ENCODE results near the gene SRP54. TPM values are rescaled to one million over a fixed set of nuclear protein-coding genes. Genes with fewer than 3 reads are reported as not detected.
"Not testable (repeated sequence)": the region's sequence is repeated elsewhere in the genome, so short reads cannot be mapped to it uniquely, and the experiment has no call there.

Gene SRP54
- total and polyA plus RNA-seq, 2 of the 13 experiments (the other 11 are each of a cell fraction or from before 2014, with no cell fraction given): 42.2 to 207 TPM

DNA sequence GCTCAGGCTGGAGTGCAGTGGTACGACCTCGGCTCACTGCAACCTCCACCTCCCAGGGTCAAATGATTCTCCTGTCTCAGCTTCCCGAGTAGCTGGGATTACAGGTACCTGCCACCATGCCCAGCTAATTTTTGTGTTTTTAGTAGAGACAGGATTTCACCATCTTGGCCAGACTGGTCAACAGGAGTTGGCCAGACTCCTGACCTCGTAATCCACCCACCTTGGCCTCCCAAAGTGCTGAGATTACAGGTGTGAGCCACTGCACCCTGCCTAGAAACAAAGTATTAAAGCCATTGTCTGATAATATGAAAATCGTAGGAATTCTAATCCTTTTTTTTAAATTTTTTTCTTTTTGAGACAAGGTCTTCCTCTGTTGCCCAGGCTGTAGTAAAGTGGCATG is 82.9 kb downstream of the SRP54 start:
- CTCF ChIA-PET (ENCODE audit: low intra/inter-chr PET ratio, low total read pairs); H4K20me1 ChIP-seq (ENCODE audit: insufficient read depth, low read length); H3K79me2 ChIP-seq (ENCODE audit: insufficient read depth, low read length); H3K4me2 ChIP-seq (ENCODE audit: low read depth, low read length); H2AFZ ChIP-seq (ENCODE audit: low read length); intact Hi-C loops (cut with micrococcal nuclease; ENCODE audit: unreplicated experiment); ATAC-seq; H3K4me3 ChIP-seq (replicated peaks in 1 of 3; ENCODE audit: insufficient read depth in 1 of 3, low read depth in 2 of 3, low read length in 3 of 3); H3K9ac ChIP-seq (ENCODE audit: insufficient read depth, low read depth, low read length); H3K9me3 ChIP-seq (ENCODE audit: low read length); in situ Hi-C loops (cut with HindIII; ENCODE audit: extremely low pct_ligation_motif_present, low pct_unique_long_range_greater_than_20kb); FAIRE-seq; H3K27me3 ChIP-seq (ENCODE audit: control insufficient read depth in 1 of 2, insufficient read depth in 2 of 2, low read length in 2 of 2); H3K4me1 ChIP-seq (ENCODE audit: insufficient read depth, low read length); BruUV-seq (replicated peaks); DNase-seq (ENCODE audit: low spot score); H3K27ac ChIP-seq (ENCODE audit: extremely low read length, insufficient read depth, low read length): not testable (repeated sequence)
- POLR2A ChIA-PET: interaction anchor here (0.6 to 2.9 kb wide), 4 partner anchors 11 to 34 kb away, joined by 3 to 11 read pairs (median 4); partner anchors contain the start of gene FAM177A1
- TF ChIP-seq, protein P1, sequence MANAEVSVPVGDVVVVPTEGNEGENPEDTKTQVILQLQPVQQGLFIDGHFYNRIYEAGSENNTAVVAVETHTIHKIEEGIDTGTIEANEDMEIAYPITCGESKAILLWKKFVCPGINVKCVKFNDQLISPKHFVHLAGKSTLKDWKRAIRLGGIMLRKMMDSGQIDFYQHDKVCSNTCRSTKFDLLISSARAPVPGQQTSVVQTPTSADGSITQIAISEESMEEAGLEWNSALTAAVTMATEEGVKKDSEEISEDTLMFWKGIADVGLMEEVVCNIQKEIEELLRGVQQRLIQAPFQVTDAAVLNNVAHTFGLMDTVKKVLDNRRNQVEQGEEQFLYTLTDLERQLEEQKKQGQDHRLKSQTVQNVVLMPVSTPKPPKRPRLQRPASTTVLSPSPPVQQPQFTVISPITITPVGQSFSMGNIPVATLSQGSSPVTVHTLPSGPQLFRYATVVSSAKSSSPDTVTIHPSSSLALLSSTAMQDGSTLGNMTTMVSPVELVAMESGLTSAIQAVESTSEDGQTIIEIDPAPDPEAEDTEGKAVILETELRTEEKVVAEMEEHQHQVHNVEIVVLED (CRISPR knock-in tag; IDR thresholded peaks at IDR 0.05; ENCODE audit: borderline replicate concordance): 0 out of 2 replicates have a peak, but pooled peaks have one; percentile 22
- WGBS (ENCODE audit: low lambda C conversion rate): 94% methylated on average over 5 of the region's 5 CpGs
- peaks cover 9 to 18% of the 10 kb centered on the region in 2 experiments; a peak in 4 of 5 replicates for H3K36me3 ChIP-seq (replicated peaks in 1 of 2; ENCODE audit: control insufficient read depth in 1 of 2, insufficient read depth in 2 of 2, low read length in 2 of 2)

DNA sequence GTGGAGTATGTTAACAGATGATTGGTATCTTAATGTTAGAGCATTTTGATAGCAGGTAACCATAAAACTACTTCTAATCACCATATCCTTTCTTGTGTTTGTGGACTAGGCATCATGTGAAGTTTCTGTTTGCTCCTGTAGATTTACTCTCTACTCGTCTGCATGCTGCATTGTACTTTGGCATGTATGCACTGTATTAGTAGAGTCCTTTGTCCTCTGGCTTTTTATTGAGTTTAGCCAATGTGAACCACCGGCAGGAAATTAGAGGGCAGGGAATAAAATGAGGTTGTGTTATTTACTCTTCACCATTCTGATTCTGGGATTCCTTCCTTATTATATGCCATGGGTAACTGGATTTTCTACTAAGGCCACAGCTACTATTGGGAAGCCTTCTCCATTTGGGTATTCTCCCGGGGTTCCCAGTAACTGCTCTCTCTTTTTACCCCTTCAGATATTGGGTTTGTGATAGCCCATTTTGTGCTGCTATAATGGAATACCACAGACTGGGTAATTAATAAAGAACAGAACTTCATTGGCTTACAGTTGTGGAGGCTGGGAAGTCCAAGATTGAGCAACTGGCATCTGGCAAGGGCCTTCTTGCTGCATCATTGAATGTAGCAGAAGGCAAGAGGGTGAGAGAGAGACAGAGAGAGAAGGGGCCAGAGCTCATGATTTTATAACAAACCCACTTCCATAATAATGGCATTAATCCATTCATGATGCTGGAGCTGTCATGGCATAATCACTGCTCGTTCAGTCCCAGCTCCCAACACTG is 85.6 kb downstream of the SRP54 start:
- TF ChIP-seq ZNF101 (CRISPR knock-in tag; IDR thresholded peaks at IDR 0.05; ENCODE audit: borderline replicate concordance, low read depth): 0 out of 2 replicates have a peak, but pooled peaks have one; percentile 29
- peak; percentile 97 for TF ChIP-seq ZNF564 (CRISPR knock-in tag; IDR thresholded peaks at IDR 0.05)
- TF ChIP-seq ZNF678 (CRISPR knock-in tag; IDR thresholded peaks at IDR 0.05): no peak
- TF ChIP-seq ZNF558 (CRISPR knock-in tag; IDR thresholded peaks at IDR 0.05; ENCODE audit: borderline replicate concordance): 0 out of 2 replicates have a peak, but pooled peaks have one; percentile 40
- no peak overlapping the region for H3K4me3 ChIP-seq (replicated peaks in 1 of 3; ENCODE audit: insufficient read depth in 1 of 3, low read depth in 2 of 3, low read length in 3 of 3)
- CTCF ChIA-PET (ENCODE audit: low intra/inter-chr PET ratio, low total read pairs): no interaction called here
- no peaks in the 10 kb centered on the region for H4K20me1 ChIP-seq (ENCODE audit: insufficient read depth, low read length)
- DNase-seq (ENCODE audit: low spot score) (no peak), ATAC-seq (peak; percentile 76), FAIRE-seq (no peak)
- no peak overlapping the region for H3K9ac ChIP-seq (ENCODE audit: insufficient read depth, low read depth, low read length)
- in situ Hi-C loops (cut with HindIII; ENCODE audit: extremely low pct_ligation_motif_present, low pct_unique_long_range_greater_than_20kb): no loop called here
- H3K36me3 ChIP-seq (replicated peaks in 1 of 2; ENCODE audit: control insufficient read depth in 1 of 2, insufficient read depth in 2 of 2, low read length in 2 of 2): peaks cover 4 to 18% of the 10 kb centered on the region in 2 experiments; a peak in 3 of 5 replicates
- H3K27ac ChIP-seq (ENCODE audit: extremely low read length, insufficient read depth, low read length): no peak overlapping the region
- H3K4me2 ChIP-seq (ENCODE audit: low read depth, low read length): no peak overlapping the region
- POLR2A ChIA-PET: interaction anchor here (1.2 kb wide), 1 partner anchor 22 kb away, joined by 5 read pairs; the partner anchor contains the start of gene FAM177A1
- H3K27me3 ChIP-seq (ENCODE audit: control insufficient read depth in 1 of 2, insufficient read depth in 2 of 2, low read length in 2 of 2): no peaks in the 10 kb centered on the region
- H3K9me3 ChIP-seq (ENCODE audit: low read length): no peaks in the 10 kb centered on the region
- no TSS peak for BruUV-seq (replicated peaks)
- WGBS (ENCODE audit: low lambda C conversion rate): 85% methylated on average over 4 of the region's 4 CpGs
- intact Hi-C loops (cut with micrococcal nuclease; ENCODE audit: unreplicated experiment): loop anchor here (1.0 kb wide), 1 partner anchor 10 kb away; no protein-coding TSS in a partner anchor
- no peaks in the 10 kb centered on the region for H3K79me2 ChIP-seq (ENCODE audit: insufficient read depth, low read length)
- no peak overlapping the region for H2AFZ ChIP-seq (ENCODE audit: low read length)
- H3K4me1 ChIP-seq (ENCODE audit: insufficient read depth, low read length): peaks cover 9% of the 10 kb centered on the region; the same call in 1 of the 2 replicates
